ENCODE measurements around the gene CCDC195.

CCDC195 gene, protein sequence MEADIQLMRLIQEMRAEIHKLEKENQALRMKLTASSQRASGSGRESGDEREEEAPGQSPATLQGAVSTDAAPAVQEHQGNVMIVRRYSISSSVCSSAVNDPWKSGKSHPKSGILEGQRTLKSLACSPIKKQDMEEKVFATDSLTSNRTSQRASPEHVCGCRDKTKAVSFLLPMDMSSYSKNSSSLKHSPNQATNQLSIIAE

DNA sequence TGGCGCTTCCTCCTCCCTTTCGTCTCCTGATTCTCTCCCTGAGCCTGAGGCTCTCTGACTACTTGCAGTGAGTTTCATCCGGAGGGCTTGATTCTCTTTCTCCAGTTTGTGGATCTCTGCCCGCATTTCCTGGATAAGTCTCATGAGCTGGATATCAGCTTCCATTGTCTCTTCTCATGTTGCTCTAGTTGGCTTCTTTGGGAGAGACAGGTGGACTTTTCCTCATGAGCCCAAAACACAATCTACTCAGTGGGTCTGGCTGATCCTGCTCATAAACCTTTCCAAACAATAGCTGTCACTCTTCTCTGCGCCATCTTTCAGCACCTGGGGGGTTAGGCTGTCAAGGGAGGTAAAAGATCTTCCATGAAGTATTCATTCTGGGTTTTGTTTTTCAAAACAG, at the start of gene CCDC195:
Gene CCDC195 (minus strand): TSS at position 165 of the 400 bp plus-strand sequence. CDS start 0 bp downstream, at position 165.
- Mint-ChIP-seq H3K4me1 (ENCODE audit: low read depth) (no peaks in the 10 kb centered on the region), H3K4me3 (no peak within 1 kb of the TSS), H3K27ac (no peak within 1 kb of the TSS), H3K27me3 (peaks cover 9% of the 10 kb centered on the region), H3K9me3 (peaks cover 3% of the 10 kb centered on the region), H3K36me3 (ENCODE audit: low read depth) (no peaks in the 10 kb centered on the region)
- DNase-seq: no peak

DNA sequence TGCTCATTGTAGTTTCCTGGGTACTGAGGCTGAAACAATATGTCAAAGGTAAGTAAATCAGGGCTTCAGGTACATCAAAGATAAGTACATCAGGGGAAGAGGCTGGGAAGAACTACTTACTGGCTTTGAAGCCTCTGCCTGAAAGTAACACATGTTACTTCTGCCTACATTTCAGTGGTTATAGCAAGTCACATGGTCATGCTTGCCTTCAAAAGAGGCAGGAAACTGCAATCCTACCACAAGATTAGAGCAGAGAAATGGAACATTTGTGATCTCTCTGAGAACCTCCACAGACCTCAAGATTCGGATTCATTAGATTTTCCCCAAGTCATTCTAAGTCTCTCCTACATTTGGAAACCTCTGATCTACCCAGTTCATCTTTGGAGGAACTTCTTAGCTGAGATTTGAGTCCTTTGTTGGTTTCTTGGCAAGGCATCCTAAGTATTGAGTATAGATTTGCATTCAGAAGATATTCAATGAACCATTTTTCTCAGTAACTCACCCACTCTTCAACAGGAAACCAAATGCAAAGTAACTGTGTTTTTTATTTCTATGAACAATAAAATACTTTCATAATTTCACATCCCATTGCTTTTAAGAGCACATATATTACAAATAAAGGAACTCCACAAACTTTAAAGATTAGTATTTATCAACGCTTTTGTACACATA, 48.5 kb upstream of the CCDC195 start:
- Mint-ChIP-seq H3K4me1 (ENCODE audit: low read depth) (peaks cover 34% of the 10 kb centered on the region), H3K27ac (peak overlapping the region; percentile 77), H3K27me3 (no peaks in the 10 kb centered on the region), H3K36me3 (ENCODE audit: low read depth) (peaks cover 99% of the 10 kb centered on the region), H3K9me3 (peaks cover 8% of the 10 kb centered on the region), H3K4me3 (no peak overlapping the region)
- no peak for DNase-seq

DNA sequence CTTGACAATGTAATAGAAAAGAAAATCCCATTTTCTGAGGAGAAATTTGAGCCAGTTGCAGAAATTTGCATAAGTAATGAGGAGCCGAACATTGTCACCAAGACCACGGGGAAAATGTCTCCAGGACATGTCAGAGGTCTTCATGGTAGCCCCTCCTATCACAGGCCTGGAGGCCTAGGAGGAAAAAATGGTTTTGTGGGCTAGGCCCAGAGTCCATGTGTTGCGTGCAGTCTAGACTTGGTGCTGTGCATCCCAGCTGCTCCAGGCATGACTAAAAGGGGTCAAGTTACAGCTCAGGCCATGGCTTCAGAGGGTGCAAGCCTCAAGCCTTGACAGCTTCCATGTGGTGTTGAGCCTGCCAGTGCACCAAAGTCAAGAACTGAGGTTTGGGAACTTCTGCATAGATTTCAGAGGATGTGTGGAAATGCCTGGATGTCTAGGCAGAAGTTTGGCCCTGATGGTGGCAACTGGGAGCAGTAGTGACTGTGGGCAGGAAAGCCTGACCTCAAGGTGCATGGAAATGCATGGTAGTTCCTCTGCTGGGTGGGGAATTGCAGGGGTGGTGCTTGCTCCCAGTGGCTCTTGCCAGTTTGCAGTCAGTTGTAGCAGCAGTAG, 41.9 kb upstream of the CCDC195 start:
- Mint-ChIP-seq H3K4me1 (ENCODE audit: low read depth) (no peaks in the 10 kb centered on the region), H3K36me3 (ENCODE audit: low read depth) (peaks cover 62% of the 10 kb centered on the region), H3K4me3 (no peak overlapping the region), H3K27ac (no peak overlapping the region), H3K9me3 (peaks cover 35% of the 10 kb centered on the region), H3K27me3 (no peaks in the 10 kb centered on the region)
- DNase-seq: no peak

DNA sequence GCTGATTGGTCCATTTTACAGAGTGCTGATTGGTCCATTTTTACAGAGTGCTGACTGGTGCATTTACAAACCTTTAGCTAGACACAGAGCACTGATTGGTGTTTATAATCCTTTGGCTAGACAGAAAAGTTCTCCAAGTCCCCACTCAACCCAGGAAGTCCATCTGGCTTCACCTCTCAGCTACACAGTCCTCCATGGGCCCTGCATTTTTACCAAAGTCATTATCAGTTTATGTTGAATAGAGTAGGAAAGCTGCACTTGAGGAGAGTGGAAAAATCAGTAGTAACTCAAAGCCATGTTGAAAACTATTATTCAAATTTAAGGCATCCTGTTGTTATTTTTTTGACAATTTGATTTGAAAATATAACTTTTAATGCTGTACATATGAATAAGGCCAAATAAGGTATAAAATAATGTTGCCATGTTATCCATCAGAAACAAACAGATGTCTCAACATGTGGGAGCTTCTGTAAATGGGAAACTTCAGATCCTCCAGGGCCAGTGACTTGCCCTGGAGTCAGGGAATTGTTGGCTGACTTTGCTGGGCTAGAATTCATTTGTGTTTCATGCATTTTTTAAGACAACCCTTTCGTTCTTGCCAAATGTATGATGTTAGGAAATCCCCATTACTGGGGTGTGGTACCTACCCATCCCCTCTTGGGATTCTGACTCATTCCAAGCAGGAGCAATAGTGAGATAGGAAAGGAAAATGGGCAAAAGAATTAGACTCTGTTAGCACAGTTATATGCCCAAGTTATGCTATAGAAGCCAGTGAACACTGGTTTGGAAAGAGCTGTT, 37.8 kb upstream of the CCDC195 start:
- Mint-ChIP-seq H3K27ac (no peak overlapping the region), H3K27me3 (no peaks in the 10 kb centered on the region), H3K4me1 (ENCODE audit: low read depth) (no peaks in the 10 kb centered on the region), H3K4me3 (no peak overlapping the region), H3K9me3 (peaks cover 21% of the 10 kb centered on the region), H3K36me3 (ENCODE audit: low read depth) (peaks cover 22% of the 10 kb centered on the region)
- DNase-seq: no peak

DNA sequence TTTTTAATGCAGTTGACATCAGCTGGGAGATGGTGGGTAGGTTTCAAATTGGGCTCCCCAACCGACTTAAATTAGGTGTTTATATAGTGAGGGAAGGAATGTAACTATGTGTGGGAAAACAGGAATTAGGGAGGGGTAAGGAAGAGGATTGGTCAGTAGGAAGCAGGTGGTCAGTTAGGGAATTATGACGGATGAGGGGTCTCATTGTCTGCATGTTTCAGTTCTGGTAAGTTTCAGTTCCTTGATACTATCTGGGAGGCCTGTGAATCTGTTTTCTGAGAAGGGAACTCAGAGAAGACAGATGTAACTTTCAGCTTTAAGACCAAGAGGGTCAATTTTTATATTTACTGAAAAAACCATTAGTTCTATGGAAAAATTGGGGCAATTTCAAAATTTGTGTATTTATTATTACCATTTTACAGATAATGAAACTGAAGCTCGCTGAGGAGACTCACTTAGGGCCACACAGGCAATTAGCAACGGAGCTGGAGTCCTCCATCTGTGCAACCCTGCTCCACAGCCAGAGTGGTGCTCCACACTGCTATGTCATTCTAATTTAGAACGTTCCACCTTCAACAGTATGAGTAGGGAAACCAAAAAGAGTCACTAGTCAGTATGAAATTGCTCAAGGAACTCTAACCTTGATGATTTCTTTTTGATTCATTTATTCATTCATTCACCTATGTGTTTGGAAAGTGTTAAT, 36.0 kb upstream of the CCDC195 start:
- Mint-ChIP-seq H3K27me3 (peaks cover 2% of the 10 kb centered on the region), H3K4me1 (ENCODE audit: low read depth) (no peaks in the 10 kb centered on the region), H3K27ac (no peak overlapping the region), H3K36me3 (ENCODE audit: low read depth) (peaks cover 4% of the 10 kb centered on the region), H3K9me3 (peaks cover 4% of the 10 kb centered on the region), H3K4me3 (no peak overlapping the region)
- no peak for DNase-seq

DNA sequence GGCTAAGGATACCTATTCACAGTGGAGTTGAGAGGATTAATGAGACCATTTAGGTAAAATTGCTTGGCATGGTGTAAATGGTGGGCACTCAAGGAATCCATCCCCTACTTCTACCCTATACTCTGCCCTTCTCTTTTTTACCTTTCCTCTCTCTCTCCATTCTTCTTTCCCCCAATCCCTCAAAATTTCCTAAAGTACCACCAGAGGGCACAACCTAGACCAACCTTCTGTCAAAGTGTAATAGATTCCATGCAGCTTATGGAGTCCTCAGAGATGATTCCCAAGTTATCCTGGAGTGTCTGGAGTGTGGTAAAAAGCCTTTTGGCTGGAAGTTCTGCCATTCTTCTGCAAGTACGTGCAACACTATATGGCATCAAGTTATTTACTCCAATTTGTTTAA, 33.0 kb upstream of the CCDC195 start:
- no peak for DNase-seq
- H3K27me3 Mint-ChIP-seq: peaks cover 2% of the 10 kb centered on the region
- no peak overlapping the region for H3K27ac Mint-ChIP-seq
- H3K36me3 Mint-ChIP-seq (ENCODE audit: low read depth): no peaks in the 10 kb centered on the region
- H3K4me3 Mint-ChIP-seq: no peak overlapping the region
- H3K4me1 Mint-ChIP-seq (ENCODE audit: low read depth): no peaks in the 10 kb centered on the region
- no peaks in the 10 kb centered on the region for H3K9me3 Mint-ChIP-seq

DNA sequence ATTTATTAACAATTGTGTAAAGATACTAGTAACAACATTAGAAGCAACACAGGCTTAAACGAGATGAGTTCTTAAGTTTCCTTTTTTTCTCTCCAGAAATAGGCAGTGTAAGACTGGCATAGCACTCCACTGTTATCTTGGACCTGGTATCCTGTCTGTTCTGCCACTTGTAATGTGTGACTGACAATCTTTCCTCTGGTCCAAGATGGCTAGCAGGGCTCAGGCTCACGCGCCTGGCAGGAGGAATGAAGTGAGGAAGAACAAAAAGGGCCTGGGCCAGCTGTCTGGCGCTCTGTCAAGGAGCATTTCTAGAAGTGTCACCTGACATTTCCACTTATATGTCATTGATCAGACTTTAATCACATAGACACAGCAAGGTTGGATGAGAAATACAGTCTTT, 31.6 kb upstream of the CCDC195 start:
- DNase-seq: no peak
- H3K4me1 Mint-ChIP-seq (ENCODE audit: low read depth): no peaks in the 10 kb centered on the region
- H3K27ac Mint-ChIP-seq: no peak overlapping the region
- H3K9me3 Mint-ChIP-seq: no peaks in the 10 kb centered on the region
- no peak overlapping the region for H3K4me3 Mint-ChIP-seq
- H3K36me3 Mint-ChIP-seq (ENCODE audit: low read depth): no peaks in the 10 kb centered on the region
- H3K27me3 Mint-ChIP-seq: peaks cover 2% of the 10 kb centered on the region

DNA sequence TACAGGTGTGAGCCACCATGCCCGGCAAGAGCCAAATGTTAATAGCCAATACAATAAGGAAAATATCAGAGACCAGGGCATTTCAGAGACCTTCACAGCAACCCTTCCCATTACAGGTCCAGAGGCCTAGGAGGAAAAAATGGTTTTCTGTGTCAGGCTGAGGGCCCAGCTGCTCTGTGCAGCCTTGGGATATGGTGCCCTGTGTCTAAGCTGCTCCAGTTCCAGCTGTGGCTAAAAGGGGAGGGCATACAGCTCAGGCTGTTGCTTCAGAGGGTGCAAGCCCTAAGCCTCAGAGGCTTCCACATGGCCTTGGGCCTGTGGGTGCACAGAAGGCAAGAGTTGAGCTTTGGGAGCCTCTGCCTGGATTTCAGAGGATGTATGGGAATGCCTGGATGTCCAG, 20.1 kb upstream of the CCDC195 start:
- no peak overlapping the region for H3K4me3 Mint-ChIP-seq
- no peak for DNase-seq
- peaks cover 12% of the 10 kb centered on the region for H3K36me3 Mint-ChIP-seq (ENCODE audit: low read depth)
- no peak overlapping the region for H3K27ac Mint-ChIP-seq
- H3K27me3 Mint-ChIP-seq: no peaks in the 10 kb centered on the region
- H3K4me1 Mint-ChIP-seq (ENCODE audit: low read depth): no peaks in the 10 kb centered on the region
- H3K9me3 Mint-ChIP-seq: peaks cover 26% of the 10 kb centered on the region

DNA sequence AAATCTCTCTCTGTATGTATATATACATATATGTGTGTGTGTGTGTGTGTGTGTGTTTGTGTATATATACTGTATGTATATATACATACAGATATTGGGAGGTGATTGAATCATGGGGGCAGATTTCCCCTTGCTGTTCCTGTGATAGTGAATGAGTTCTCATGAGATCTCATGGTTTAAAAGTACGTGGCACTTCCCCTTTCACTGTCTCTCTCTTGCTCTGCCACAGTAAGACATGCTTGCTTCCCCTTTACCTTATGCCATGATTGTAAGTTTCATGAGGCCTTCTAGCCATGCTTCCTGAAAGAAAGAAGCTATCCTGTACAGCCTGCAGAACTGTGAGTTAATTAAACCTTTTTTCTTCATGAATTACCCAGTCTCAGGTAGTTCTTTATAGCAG, 18.8 kb upstream of the CCDC195 start:
- Mint-ChIP-seq H3K4me3 (no peak overlapping the region), H3K9me3 (peaks cover 26% of the 10 kb centered on the region), H3K27me3 (no peaks in the 10 kb centered on the region), H3K4me1 (ENCODE audit: low read depth) (no peaks in the 10 kb centered on the region), H3K36me3 (ENCODE audit: low read depth) (peaks cover 12% of the 10 kb centered on the region), H3K27ac (no peak overlapping the region)
- DNase-seq: no peak

DNA sequence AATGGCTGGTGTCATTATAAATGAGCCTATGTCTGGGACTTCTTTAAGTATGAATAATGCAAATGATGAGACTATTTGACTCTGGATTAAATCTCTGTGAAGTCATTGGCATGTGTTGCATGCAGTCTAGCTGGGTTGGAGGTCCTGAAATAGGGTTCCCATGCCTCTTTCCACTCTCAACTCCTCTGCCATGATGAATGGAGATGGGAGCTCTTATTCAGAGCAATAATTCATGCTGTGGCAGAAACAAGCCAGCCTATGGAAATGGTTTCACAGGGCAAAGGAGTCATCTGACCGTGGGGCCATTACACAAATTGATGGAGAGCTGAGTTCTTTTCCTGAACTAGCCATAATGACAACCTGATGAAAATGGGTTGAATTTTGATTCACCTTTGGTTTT, 15.5 kb upstream of the CCDC195 start:
- DNase-seq: no peak
- no peak overlapping the region for H3K27ac Mint-ChIP-seq
- H3K4me3 Mint-ChIP-seq: no peak overlapping the region
- H3K36me3 Mint-ChIP-seq (ENCODE audit: low read depth): peaks cover 6% of the 10 kb centered on the region
- peaks cover 4% of the 10 kb centered on the region for H3K27me3 Mint-ChIP-seq
- H3K4me1 Mint-ChIP-seq (ENCODE audit: low read depth): no peaks in the 10 kb centered on the region
- peaks cover 22% of the 10 kb centered on the region for H3K9me3 Mint-ChIP-seq

DNA sequence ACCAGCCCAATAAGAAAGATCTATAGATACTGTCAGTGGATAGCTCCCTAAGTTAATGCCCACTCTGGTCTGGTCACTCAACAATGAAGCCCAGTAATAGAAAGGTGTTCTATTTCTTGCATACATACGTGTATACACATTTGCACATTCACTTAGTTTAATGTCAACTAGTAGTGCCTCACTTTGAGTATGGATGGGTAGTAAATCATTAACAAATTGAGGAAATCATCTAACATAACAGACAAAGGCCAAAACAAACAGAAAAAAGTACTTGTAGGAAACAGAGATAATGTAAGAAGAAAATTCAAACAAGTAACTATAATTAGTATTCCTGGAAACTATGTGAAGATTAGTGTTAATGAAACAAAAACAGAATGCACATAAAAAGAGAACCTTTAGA, 13.3 kb upstream of the CCDC195 start:
- Mint-ChIP-seq H3K4me1 (ENCODE audit: low read depth) (no peaks in the 10 kb centered on the region), H3K4me3 (no peak overlapping the region), H3K27me3 (peaks cover 8% of the 10 kb centered on the region), H3K27ac (no peak overlapping the region), H3K36me3 (ENCODE audit: low read depth) (no peaks in the 10 kb centered on the region), H3K9me3 (peaks cover 10% of the 10 kb centered on the region)
- DNase-seq: no peak

DNA sequence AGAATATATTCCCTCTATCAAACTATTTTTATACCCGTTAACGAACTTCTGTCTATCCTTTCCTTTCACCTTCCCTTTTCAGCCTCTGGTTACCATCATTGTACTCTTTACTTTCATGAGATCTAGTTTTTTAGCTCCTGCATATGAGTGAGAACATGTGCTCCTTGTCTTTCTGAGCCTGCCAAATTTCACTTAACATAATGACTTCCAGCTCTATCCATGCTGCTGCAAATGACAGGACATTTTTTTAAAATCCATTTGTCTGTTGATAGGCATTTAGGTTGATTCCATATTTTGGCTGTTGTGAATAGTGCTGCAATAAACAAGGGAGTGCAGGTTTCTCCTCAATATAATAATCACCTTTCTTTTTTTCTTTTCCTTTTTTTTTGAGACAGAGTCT, 8.2 kb upstream of the CCDC195 start:
- H3K9me3 Mint-ChIP-seq: peaks cover 10% of the 10 kb centered on the region
- H3K36me3 Mint-ChIP-seq (ENCODE audit: low read depth): no peaks in the 10 kb centered on the region
- H3K27ac Mint-ChIP-seq: no peak overlapping the region
- H3K4me3 Mint-ChIP-seq: no peak overlapping the region
- H3K4me1 Mint-ChIP-seq (ENCODE audit: low read depth): peaks cover 2% of the 10 kb centered on the region
- peaks cover 10% of the 10 kb centered on the region for H3K27me3 Mint-ChIP-seq
- DNase-seq: no peak

DNA sequence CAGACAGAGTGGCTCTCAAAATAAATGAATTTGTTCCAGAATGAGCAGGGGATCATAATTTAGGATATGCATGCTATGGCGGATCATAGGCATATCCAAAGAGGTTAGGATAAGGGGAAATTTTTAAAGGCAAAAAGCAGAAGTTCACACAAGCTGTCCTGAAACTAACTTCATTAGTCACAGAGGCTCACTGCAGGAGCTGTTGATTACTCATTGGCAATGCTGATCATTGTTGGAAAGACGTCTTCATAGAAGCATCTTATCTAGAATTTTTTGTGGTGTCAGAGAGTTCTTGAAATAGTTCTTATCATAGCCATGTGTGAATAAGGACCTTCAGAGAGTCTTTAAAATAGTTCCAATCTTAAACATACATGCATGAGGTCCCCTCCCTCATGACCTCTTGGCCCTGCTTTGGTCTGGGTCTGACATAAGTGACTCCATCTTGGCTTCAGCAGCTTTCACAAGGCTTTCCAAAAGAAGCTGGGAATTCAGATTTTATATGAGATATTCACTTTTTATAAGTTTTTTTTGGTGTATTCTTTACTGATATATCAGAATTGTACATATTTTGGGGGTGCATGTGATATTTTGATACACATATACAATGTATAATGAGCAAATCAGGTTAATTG, 7.5 kb upstream of the CCDC195 start:
- peaks cover 9% of the 10 kb centered on the region for H3K9me3 Mint-ChIP-seq
- no peaks in the 10 kb centered on the region for H3K36me3 Mint-ChIP-seq (ENCODE audit: low read depth)
- no peak overlapping the region for H3K4me3 Mint-ChIP-seq
- H3K27me3 Mint-ChIP-seq: peaks cover 10% of the 10 kb centered on the region
- H3K4me1 Mint-ChIP-seq (ENCODE audit: low read depth): peaks cover 2% of the 10 kb centered on the region
- no peak for DNase-seq
- no peak overlapping the region for H3K27ac Mint-ChIP-seq

DNA sequence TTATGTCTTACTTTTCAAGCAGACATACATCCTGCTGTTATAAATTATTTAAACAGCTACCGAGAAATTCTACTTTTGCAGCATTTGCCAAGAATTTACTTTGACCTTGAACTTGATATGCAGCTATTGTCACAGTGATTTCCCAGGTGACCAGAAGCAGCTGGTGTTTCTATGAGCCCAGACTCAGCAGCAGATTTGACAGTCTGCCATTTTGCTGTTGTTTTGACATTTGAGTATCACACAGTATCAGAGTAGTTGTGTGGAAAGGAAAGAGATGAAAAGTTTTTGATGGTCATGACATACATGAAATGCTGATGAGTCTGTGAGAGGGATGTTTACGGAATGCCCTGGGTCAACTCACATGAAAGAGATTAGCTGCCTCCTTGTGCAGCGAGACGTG, 6.6 kb upstream of the CCDC195 start:
- no peak overlapping the region for H3K27ac Mint-ChIP-seq
- H3K4me1 Mint-ChIP-seq (ENCODE audit: low read depth): peaks cover 2% of the 10 kb centered on the region
- H3K36me3 Mint-ChIP-seq (ENCODE audit: low read depth): no peaks in the 10 kb centered on the region
- no peak for DNase-seq
- H3K9me3 Mint-ChIP-seq: peaks cover 3% of the 10 kb centered on the region
- H3K4me3 Mint-ChIP-seq: no peak overlapping the region
- peaks cover 13% of the 10 kb centered on the region for H3K27me3 Mint-ChIP-seq

All from activated T-cell treated with anti-CD3 and anti-CD28 coated beads, Interleukin-2, amount 50 U/mL, for 24 hours (primary cell).